MCF 10A (cell line): ENCODE data around the gene GPX3. TPM values are rescaled to one million over a fixed set of nuclear protein-coding genes. Genes with fewer than 3 reads are reported as not detected.

Source experiments
- BruUV-seq: library from RNA; stranded (reverse); fragments of 400-500 nt; replicated peaks from 2 replicates; lab custom pipeline; 2021; lab: Mats Ljungman, UMichigan
- CTCF ChIA-PET: fragments of 300-600 bp; sonication (Branson Sonifier 250); formaldehyde crosslinking; extraction: SDS; loops from one replicate; lab custom pipeline; 2021; ENCODE audit warnings: antibody characterized with exemption, inconsistent platforms; lab: Yijun Ruan, JAX
- POLR2A ChIA-PET: fragments of 300-600, 350-650 bp; sonication (Branson Sonifier 250); formaldehyde crosslinking; extraction: SDS; loops from one replicate; lab custom pipeline; 2020; ENCODE audit warnings: antibody characterized with exemption, inconsistent platforms; lab: Yijun Ruan, JAX
- DNase-seq: peaks from one replicate; pipeline ENCODE4 v3.0.0-alpha.2; 2018; ENCODE audit not compliant: unreplicated experiment
- H3K27ac Mint-ChIP-seq: one replicate; pipeline ENCODE4 v1.8.0; 2022; ENCODE audit warnings: mild to moderate bottlenecking, low read depth, mixed read lengths; ENCODE audit not compliant: unreplicated experiment
- H3K27me3 Mint-ChIP-seq: one replicate; pipeline ENCODE4 v1.8.0; 2022; ENCODE audit warnings: mixed read lengths; ENCODE audit not compliant: insufficient read depth, unreplicated experiment
- H3K36me3 Mint-ChIP-seq: one replicate; pipeline ENCODE4 v1.8.0; 2022; ENCODE audit warnings: mild to moderate bottlenecking, moderate library complexity, mixed read lengths; ENCODE audit not compliant: insufficient read depth, unreplicated experiment
- H3K4me1 Mint-ChIP-seq: one replicate; pipeline ENCODE4 v1.8.0; 2022; ENCODE audit warnings: mixed read lengths; ENCODE audit not compliant: insufficient read depth, unreplicated experiment
- H3K4me3 Mint-ChIP-seq: one replicate; pipeline ENCODE4 v1.8.0; 2022; ENCODE audit warnings: mild to moderate bottlenecking, moderate library complexity, mixed read lengths; ENCODE audit not compliant: unreplicated experiment
- H3K9me3 Mint-ChIP-seq: one replicate; pipeline ENCODE4 v1.8.0; 2022; ENCODE audit warnings: mixed read lengths; ENCODE audit not compliant: unreplicated experiment
- CTCF ChIP-seq: fragments of 200-600 bp; IDR thresholded peaks from one replicate; pipeline ENCODE4 v1.8.0; 2022; ENCODE audit warnings: antibody characterized with exemption, mild to moderate bottlenecking; ENCODE audit not compliant: unreplicated experiment
- intact Hi-C: fragments of 100-400 bp; cut with micrococcal nuclease; formaldehyde crosslinking; loops from 2 replicates; pipeline ENCODE4 v1.14.1; 2022
- total RNA-seq: library from RNA; stranded (reverse); gene quantifications from 2 replicates; pipeline ENCODE4 v1.2.3, GENCODE V29; 2022

The GPX3 gene
- total RNA-seq, 1 experiment from 2014 or later, result not detected

GRCh38 chr5:151056379-151057325 lies 36.3 kb downstream of the GPX3 start:
- no TSS peak for BruUV-seq

GRCh38 chr5:151058301-151058700 lies 37.9 kb downstream of the GPX3 start:
- Mint-ChIP-seq H3K36me3 (peaks cover 100% of the 10 kb centered on the region), H3K4me3 (no peak overlapping the region), H3K4me1 (peaks cover 20% of the 10 kb centered on the region), H3K9me3 (no peaks in the 10 kb centered on the region), H3K27me3 (no peaks in the 10 kb centered on the region), H3K27ac (no peak overlapping the region)
- ChIA-PET POLR2A (interaction anchor here (0.9 to 3.0 kb wide), 5 partner anchors 10 to 57 kb away, joined by 3 to 13 read pairs (median 4); partner anchors contain the start of gene TNIP1), CTCF (interaction anchor here (0.6 to 40.7 kb wide), 9 partner anchors 8 to 107 kb away, joined by 3 to 1587 read pairs (median 5); no protein-coding TSS in a partner anchor)
- intact Hi-C loops, result no loop called here
- TF ChIP-seq CTCF, result no peak
- DNase-seq, result no peak
- BruUV-seq, result no TSS peak

More at GRCh38 chr5:151056379-151057325, 36.3 kb downstream of the GPX3 start:
- H3K9me3 Mint-ChIP-seq, result no peaks in the 10 kb centered on the region
- DNase-seq, result no peak
- peak overlapping the region; percentile 83 for H3K27ac Mint-ChIP-seq
- POLR2A ChIA-PET, result no interaction called here
- H3K36me3 Mint-ChIP-seq, result peaks cover 100% of the 10 kb centered on the region
- no peak overlapping the region for H3K4me3 Mint-ChIP-seq
- CTCF ChIA-PET, result interaction anchor here (1.0 to 40.7 kb wide), 4 partner anchors 7 to 62 kb away, joined by 4 to 1587 read pairs (median 281); no protein-coding TSS in a partner anchor
- no peaks in the 10 kb centered on the region for H3K27me3 Mint-ChIP-seq
- no peak for TF ChIP-seq CTCF
- peaks cover 16% of the 10 kb centered on the region for H3K4me1 Mint-ChIP-seq
- intact Hi-C loops, result no loop called here

GRCh38 chr5:151058891-151059489 lies 38.6 kb downstream of the GPX3 start:
- no peak for TF ChIP-seq CTCF
- BruUV-seq, result no TSS peak
- no peaks in the 10 kb centered on the region for H3K27me3 Mint-ChIP-seq
- H3K27ac Mint-ChIP-seq, result peak overlapping the region; percentile 40
- H3K4me3 Mint-ChIP-seq, result no peak overlapping the region
- peaks cover 98% of the 10 kb centered on the region for H3K36me3 Mint-ChIP-seq
- intact Hi-C loops, result no loop called here
- DNase-seq, result no peak
- H3K9me3 Mint-ChIP-seq, result no peaks in the 10 kb centered on the region
- CTCF ChIA-PET, result interaction anchor here (0.6 to 40.7 kb wide), 8 partner anchors 9 to 106 kb away, joined by 3 to 1587 read pairs (median 6); no protein-coding TSS in a partner anchor
- peaks cover 25% of the 10 kb centered on the region for H3K4me1 Mint-ChIP-seq
- POLR2A ChIA-PET, result interaction anchor here (0.9 to 3.0 kb wide), 5 partner anchors 10 to 56 kb away, joined by 3 to 13 read pairs (median 4); partner anchors contain the start of gene TNIP1
